GM19328 (cell line): ENCODE measurements around the gene SMYD2.

ENCODE experiments used
- ATAC-seq: cut with Tn5 transposase; IDR thresholded peaks from one replicate; pipeline ENCODE4 v1.9.1; 2021; ENCODE audit warnings: mild to moderate bottlenecking, moderate library complexity; ENCODE audit not compliant: unreplicated experiment

Gene SMYD2

GRCh38 chr1:214354440-214355148 is 73.6 kb downstream of the SMYD2 start:
- no peak for ATAC-seq

GRCh38 chr1:214360116-214360515 is 79.2 kb downstream of the SMYD2 start:
- ATAC-seq: no peak

DNA sequence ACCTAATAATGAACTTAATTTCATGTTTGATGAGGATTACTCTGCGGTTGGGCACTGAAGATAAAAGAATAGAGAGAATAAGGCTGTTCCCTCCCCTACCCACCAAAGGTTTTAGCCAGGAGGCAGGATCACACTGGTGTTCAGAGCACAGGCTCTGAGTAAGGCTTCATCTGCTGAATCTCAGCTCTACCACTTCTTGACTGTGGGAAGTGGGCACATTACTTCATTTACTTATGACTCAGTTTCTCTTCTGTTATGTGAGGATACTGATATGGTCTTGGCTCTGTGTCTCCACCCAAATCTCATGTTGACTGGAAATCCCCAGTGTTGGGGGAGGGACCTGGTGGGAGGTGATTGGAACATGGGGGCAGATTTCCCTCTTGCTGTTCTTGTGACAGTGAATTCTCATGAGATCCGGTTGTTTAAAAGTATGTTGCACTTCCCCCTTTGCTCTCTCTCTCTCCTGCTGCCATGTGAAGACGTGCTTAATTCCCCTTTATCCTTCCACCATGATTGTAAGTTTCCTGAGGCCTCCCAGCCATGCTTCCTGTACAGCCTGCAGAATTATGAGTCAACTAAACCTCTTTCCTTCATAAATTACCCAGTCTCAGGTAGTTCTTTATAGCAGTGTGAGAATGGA is 79.7 kb downstream of the SMYD2 start:
- no peak for ATAC-seq

- ATAC-seq: no peak
Measured at GRCh38 chr1:214361636-214362035, 80.7 kb downstream of the SMYD2 start.

DNA sequence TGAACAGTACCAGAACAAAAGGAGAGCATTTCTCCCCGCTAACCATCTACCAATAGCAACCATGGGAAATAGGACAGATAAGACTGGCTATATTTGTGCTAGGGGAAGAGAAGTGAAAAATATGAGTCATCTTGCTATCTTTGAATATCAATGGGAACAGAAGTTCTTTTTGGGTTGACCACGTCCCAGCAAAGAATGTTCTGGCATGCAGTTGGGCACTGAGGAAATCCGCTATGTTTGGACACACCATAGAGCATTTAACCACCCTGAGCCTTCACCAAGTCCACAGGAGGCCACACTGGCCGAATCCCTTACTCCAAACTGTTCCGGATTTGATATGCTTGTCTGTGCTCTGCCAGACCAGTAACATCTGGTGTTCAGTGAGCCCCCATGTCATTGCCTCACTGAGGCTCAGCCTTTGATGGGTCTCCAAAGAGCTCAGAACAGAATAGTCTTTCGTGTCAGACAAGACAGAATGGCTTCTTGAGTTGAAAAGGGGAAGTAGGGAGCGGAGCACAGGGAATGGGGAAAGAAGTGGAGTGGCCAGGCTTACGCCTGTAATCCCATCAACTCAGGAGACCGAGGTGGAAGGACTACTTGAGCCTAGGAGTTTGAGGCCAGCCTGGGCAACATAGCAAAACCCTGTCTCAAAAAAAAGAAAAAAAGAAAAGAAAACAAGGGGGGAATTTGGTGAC is 81.4 kb downstream of the SMYD2 start:
- no peak for ATAC-seq

DNA sequence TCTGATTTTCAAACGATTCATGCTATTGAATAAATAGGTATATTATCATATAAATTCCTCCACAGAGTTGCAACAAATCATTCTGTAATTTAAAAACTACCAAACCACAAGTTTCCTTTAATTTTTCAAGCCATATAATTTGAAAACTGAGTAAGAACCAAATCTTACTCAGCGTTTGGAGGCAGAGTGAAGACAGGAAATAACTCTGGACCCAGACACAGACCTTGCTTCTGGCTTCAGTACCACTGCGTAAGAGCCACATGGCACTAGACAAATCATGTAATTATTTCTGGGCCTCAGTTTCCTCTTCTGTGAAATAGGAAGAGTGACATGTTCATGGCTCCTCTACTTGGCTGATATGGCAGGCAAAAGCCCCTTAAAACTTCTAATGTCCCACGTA is 82.4 kb downstream of the SMYD2 start:
- no peak for ATAC-seq

DNA sequence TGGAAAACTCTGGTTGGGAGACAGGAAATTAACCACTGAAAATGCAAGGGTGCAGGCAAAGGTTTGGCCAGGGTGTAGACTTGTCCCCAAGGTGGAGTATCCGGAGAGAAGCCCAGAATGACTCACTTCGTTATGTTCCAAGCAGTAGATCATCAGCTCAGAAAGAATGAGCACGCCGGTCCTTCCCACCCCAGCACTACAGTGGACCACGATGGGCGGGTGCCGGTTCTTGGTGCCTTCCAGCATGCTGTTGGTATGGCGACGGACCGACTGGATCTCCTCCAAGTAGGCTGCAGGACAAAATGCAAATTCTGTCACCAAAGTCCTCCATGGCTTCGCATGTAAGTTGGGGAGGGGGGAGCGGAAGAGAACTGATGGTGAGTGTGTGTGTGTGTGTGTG is 83.4 kb downstream of the SMYD2 start:
- no peak for ATAC-seq

DNA sequence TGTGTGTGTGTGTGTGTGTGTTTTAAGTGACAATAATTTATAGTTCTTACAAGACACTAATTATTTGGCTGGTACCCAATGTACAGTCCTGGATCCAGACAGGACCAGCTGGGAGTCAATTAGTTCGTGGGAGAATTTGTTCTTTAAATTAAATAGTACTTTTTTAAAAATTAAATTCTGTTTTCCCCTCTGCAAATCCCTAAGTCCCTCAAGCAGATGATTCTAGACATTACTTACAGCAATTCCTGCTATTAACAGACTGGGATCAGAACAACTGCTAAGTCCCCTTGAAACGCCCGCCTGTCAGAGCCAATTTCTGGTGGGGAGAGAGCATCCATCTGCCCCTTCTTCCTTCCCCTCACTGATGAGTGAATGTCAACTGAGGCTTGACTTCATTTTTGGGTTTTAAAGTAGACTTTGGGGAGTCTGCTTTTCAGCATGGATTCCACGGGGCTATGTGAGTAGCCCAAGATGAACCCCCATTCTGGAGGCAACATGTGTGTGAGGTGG is 83.9 kb downstream of the SMYD2 start:
- ATAC-seq: no peak

- no peak for ATAC-seq
Measured at GRCh38 chr1:214367841-214368240, 86.9 kb downstream of the SMYD2 start.

GRCh38 chr1:214369364-214369763 is 88.4 kb downstream of the SMYD2 start:
- no peak for ATAC-seq

- no peak for ATAC-seq
Measured at GRCh38 chr1:214370615-214371014, 89.7 kb downstream of the SMYD2 start.

DNA sequence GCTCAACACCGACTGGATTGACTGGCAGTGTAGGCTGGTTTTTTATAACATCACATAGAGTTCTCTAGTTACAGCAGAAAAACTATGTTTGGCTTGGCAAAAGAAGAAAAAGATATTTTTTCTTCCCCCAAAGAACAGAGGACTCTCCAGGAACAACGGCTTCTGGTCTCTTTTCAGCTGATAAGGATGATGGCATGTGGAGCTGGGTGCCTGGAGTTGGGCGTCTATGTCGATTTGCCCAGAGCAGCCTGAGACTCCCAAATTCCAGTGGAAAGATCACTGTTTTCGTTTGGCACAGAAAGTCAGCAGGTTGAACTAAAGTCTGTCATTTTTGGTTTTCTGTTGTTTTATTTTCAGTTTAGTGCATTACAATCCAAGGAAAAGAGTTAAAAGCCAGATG is 91.1 kb downstream of the SMYD2 start:
- no peak for ATAC-seq

GRCh38 chr1:214377485-214377884 is 96.5 kb downstream of the SMYD2 start:
- ATAC-seq: no peak

- no peak for ATAC-seq
Measured at GRCh38 chr1:214377886-214378285, 96.9 kb downstream of the SMYD2 start.

DNA sequence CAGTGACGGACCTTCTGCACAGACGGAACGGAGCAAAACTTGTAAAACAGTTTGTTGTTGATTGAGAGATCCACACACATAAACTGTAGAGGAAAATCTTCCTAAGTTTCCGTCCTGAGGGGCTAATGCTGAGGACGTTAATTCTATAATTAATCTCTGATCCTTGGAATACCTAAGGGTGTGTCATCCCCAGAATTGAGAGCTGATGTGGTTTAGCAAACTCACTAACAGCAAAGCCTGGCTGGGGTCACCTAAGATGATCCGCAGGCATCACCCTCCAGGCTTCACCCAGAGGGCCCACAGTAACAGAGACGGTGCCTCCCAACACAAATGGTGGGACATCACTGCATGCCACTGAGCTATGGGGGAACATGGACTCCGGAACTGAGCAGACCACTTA is 97.5 kb downstream of the SMYD2 start:
- ATAC-seq: no peak

- no peak for ATAC-seq
Measured at GRCh38 chr1:214379236-214379970, 98.4 kb downstream of the SMYD2 start.

GRCh38 chr1:214380396-214380795 is 99.4 kb downstream of the SMYD2 start:
- ATAC-seq: no peak

DNA sequence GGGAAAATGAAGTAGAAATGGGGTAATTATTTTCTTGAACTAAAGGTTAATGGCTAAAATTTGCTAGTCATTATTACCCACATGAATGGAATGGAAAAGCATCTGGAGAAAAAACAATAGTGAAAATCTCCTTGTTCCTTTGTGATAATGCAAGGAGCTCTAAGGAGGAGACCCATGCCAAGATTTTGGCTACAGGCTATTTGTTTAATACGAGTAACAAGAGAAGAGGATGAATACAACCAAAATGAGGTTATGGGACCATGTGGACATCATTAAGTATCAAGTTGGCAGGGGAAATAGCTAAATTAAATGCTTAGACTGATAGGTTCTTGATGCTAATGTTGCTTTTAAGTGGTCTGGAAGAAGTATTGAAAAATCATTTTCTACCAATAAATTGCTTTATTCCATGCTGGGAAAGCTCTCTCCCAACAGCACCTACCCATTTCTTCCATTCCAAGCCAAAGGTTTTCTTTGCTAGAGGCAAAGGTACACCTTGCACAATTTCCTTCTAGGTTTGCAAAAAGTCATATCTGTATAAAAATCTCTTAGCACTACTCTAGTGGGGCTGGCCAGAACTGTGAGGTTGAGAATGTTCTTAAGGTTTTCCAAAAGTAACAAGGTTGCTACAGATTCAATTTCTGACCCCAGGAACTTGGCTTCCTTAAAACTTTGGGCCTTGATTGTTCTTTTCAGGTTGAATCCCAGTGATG is 100.2 kb downstream of the SMYD2 start:
- no peak for ATAC-seq

DNA sequence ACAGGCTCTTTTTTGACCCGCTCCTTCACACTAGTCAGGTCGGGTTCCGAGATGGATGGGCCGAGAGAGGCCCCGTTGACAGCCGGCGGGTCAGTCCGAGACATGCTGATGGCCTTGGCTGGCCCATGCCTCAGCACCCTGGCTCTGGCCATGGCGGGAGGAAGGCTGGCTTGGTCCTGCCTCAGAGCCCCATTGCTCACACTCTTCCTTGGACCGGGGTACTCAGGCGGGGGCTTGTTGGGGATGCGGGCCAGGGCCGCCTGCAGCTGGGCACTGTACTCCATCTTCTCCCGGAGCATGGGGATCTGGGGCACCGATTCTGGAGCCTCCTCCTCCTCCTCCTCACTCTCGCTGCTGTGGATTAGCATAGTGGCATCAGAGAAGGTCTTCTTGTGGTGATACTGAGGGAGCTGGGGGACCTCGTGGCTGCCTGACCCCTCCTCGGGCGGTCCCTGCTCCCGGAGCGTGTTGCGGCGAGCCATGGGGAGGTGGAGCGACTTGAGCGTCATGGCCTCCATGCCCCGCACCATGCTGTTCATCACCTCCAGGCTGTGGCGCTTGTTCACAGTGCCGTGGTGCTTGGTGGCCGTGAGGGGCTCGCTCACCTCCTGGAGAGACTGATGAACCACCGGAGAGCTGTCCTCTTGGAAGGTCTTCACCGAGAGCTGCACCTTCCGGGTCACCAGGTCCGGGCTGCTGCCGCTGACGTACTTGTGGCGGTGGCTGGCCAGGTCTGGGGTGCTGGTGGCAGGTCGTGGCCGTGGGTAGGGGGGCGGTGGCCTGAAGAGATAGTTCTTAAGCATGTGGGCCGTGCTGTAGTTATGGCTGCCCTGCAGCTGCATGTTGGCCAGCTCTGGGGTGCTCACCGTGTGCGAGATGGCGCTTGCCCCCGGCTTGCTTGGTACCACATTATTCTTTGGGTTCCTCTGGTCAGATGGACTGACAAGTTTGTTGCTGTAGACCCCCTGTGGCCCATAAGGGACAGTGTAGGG is 102.7 kb downstream of the SMYD2 start:
- no peak for ATAC-seq
